DOHH2 (cell line): ENCODE results near the gene CDK3.

Experiments used
- H3F3A ChIP-seq: fragments of 200-600 bp; sonication (generic), shearing (Covaris generic); 2 replicates; pipeline ENCODE4 v1.6.0; 2016; ENCODE audit warnings: antibody characterized with exemption, mild to moderate bottlenecking; ENCODE audit not compliant: control insufficient read depth, insufficient read depth
- H3K27ac ChIP-seq: fragments of 200-600 bp; sonication (generic); 2 replicates; pipeline ENCODE4 v1.5.1; 2014; ENCODE audit warnings: low read depth, mild to moderate bottlenecking, low read length, moderate library complexity
- H3K27me3 ChIP-seq: fragments of 200-600 bp; sonication (generic); 2 replicates; pipeline ENCODE4 v1.6.1; 2014; ENCODE audit warnings: mild to moderate bottlenecking, low read length, mixed read lengths; ENCODE audit not compliant: control insufficient read depth
- H3K36me3 ChIP-seq: fragments of 200-600 bp; sonication (generic); 2 replicates; pipeline ENCODE4 v1.6.1; 2014; ENCODE audit warnings: mild to moderate bottlenecking, low read length, moderate library complexity, mixed read lengths; ENCODE audit not compliant: control insufficient read depth
- H3K4me1 ChIP-seq: fragments of 200-600 bp; sonication (generic); 2 replicates; pipeline ENCODE4 v1.6.1; 2014; ENCODE audit warnings: mild to moderate bottlenecking, low read length, mixed read lengths; ENCODE audit not compliant: control insufficient read depth
- H3K4me2 ChIP-seq: fragments of 200-600 bp; sonication (generic); 2 replicates; pipeline ENCODE4 v1.6.0; 2014; ENCODE audit warnings: mild to moderate bottlenecking, low read length, moderate library complexity
- H3K4me3 ChIP-seq: fragments of 200-600 bp; sonication (generic); 2 replicates; pipeline ENCODE4 v1.5.1; 2014; ENCODE audit warnings: mild to moderate bottlenecking, low read length, mixed read lengths
- H3K79me2 ChIP-seq: fragments of 200-600 bp; sonication (generic); 2 replicates; pipeline ENCODE4 v1.6.1; 2014; ENCODE audit warnings: mild to moderate bottlenecking, low read length, mixed read lengths; ENCODE audit not compliant: control insufficient read depth
- H3K9me2 ChIP-seq: fragments of 200-600 bp; sonication (generic); replicated peaks from 2 replicates; pipeline ENCODE4 v1.6.1; 2014; ENCODE audit warnings: mild to moderate bottlenecking, low read length, mixed read lengths; ENCODE audit not compliant: control insufficient read depth
- H3K9me3 ChIP-seq: fragments of 200-600 bp; sonication (generic); 2 replicates; pipeline ENCODE4 v1.6.1; 2014; ENCODE audit warnings: antibody characterized with exemption, low read length, mixed read lengths; ENCODE audit not compliant: control insufficient read depth, insufficient read depth
- H4K20me1 ChIP-seq: fragments of 200-600 bp; sonication (generic); 2 replicates; pipeline ENCODE4 v1.6.0; 2014; ENCODE audit warnings: low read depth, mild to moderate bottlenecking, antibody characterized with exemption, low read length, moderate library complexity; ENCODE audit not compliant: control insufficient read depth, insufficient read depth
- EZH2phosphoT487 ChIP-seq: fragments of 200-600 bp; sonication (generic); IDR thresholded peaks from 2 replicates; pipeline ENCODE4 v1.6.1; 2017; ENCODE audit warnings: borderline replicate concordance, mild to moderate bottlenecking, antibody characterized with exemption, low read length, moderate library complexity, mixed read lengths
- TF ChIP-seq, protein P1 (sequence below): fragments of 200-600 bp; sonication (generic); IDR thresholded peaks from one replicate; pipeline ENCODE4 v1.5.1; 2014; ENCODE audit warnings: antibody characterized with exemption, mild to moderate bottlenecking, low read depth, low read length; ENCODE audit not compliant: poor library complexity, severe bottlenecking

Gene CDK3

DNA sequence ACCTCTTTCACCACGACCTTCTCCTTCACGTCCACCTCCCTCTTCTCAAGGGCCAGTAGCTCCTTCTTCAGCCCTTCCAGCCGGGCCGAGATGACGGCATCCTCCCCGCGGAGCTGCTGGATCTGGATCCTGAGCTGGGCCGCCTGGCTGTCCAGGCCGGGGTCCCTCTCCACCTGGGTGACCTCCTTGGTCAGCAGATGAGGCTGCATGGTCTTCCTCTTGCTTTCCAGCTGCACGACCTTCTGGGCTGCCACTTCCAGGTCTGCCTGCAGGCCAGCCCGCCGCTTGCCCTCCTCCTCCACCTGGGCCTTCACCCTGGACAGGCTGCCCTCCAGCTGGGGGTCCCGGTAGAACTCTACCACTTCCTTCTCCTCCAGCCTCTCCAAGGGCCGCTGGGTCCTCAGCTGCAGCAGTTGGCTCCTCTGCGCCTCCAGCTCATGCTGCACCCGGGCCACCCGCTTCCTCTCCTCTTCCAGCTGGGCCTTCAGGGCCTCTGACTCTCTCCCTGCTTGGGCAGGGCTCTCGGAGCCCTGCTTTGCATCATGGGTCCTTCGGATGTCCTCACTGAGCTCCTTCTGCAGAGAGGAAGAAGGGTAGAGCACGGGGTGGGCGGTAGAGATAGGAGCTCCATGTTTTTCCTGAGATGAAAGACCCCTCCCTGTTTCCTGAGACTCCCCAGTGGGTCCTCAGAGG lies 9.5 kb downstream of the CDK3 start:
- Histone ChIP-seq H3K4me3 (no peak overlapping the region), H3F3A (no peaks in the 10 kb centered on the region), H3K36me3 (no peaks in the 10 kb centered on the region), H3K4me2 (no peak overlapping the region), H4K20me1 (no peaks in the 10 kb centered on the region), H3K9me2 (no peaks in the 10 kb centered on the region), H3K9me3 (no peaks in the 10 kb centered on the region), H3K27me3 (no peaks in the 10 kb centered on the region), H3K27ac (no peak overlapping the region), H3K4me1 (peaks cover 7% of the 10 kb centered on the region; the same call in 1 of the 2 replicates), H3K79me2 (no peaks in the 10 kb centered on the region)
- TF ChIP-seq EZH2phosphoT487: no peak
- TF ChIP-seq, protein P1, sequence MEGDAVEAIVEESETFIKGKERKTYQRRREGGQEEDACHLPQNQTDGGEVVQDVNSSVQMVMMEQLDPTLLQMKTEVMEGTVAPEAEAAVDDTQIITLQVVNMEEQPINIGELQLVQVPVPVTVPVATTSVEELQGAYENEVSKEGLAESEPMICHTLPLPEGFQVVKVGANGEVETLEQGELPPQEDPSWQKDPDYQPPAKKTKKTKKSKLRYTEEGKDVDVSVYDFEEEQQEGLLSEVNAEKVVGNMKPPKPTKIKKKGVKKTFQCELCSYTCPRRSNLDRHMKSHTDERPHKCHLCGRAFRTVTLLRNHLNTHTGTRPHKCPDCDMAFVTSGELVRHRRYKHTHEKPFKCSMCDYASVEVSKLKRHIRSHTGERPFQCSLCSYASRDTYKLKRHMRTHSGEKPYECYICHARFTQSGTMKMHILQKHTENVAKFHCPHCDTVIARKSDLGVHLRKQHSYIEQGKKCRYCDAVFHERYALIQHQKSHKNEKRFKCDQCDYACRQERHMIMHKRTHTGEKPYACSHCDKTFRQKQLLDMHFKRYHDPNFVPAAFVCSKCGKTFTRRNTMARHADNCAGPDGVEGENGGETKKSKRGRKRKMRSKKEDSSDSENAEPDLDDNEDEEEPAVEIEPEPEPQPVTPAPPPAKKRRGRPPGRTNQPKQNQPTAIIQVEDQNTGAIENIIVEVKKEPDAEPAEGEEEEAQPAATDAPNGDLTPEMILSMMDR: no peak

DNA sequence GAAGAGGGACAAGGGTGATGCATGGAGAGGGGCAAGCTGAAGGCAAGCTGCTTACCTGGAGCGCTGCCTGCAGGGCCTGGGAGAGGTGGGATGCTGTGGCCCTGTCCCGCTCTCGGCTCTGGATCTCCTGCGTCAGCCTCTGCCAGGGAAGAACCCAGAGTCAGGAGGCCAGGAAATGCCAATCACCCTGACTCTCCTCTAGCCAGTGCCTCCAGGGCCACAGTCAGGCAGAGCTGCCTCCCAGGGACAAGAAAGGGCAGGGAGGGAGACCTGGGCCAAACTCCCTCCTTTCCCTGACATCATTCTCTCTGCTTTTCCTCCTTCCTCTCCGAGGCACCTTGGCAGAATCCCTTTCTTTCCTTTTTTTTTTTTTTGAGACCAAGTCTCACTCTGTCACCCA lies 11.3 kb downstream of the CDK3 start:
- Histone ChIP-seq H3K4me3 (no peak overlapping the region), H3K4me1 (peaks cover 7% of the 10 kb centered on the region; the same call in 1 of the 2 replicates), H3K27ac (no peak overlapping the region), H3K36me3 (no peaks in the 10 kb centered on the region), H3K79me2 (no peaks in the 10 kb centered on the region), H3K9me3 (no peaks in the 10 kb centered on the region), H3F3A (no peaks in the 10 kb centered on the region), H3K4me2 (no peak overlapping the region), H4K20me1 (no peaks in the 10 kb centered on the region), H3K27me3 (no peaks in the 10 kb centered on the region), H3K9me2 (no peaks in the 10 kb centered on the region)
- TF ChIP-seq, protein P1: no peak
- TF ChIP-seq EZH2phosphoT487: no peak

DNA sequence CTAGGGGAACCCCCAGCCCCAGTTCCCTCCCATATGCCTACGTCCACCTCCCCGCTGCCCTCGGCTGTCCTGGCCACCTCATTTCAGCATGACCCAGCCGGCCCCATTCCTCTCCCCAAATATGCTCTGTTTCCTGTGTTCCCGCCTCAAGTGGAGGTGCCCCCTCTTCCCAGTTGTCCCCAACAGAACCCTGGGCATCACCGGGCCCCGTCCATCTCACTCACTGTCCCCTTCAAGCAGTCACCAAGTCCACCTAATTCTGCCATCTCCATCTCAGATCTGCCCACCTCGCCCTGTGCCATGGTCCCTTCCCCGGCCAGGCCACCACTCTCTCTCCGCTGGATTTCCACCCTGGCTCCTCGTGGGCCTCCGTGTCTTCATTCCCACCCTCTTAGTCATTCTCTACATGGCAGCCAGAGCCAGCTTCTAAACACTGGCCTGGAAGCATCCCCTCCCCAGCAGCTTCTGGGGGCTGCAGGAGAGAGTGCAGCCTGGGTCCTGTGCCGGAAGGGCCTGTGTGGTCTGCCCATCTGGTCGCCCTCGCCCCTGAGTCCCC lies 12.8 kb downstream of the CDK3 start:
- Histone ChIP-seq H3K9me3 (no peaks in the 10 kb centered on the region), H3K27me3 (no peaks in the 10 kb centered on the region), H3F3A (no peaks in the 10 kb centered on the region), H3K4me3 (no peak overlapping the region), H3K4me2 (no peak overlapping the region), H4K20me1 (no peaks in the 10 kb centered on the region), H3K79me2 (no peaks in the 10 kb centered on the region), H3K9me2 (no peaks in the 10 kb centered on the region), H3K27ac (no peak overlapping the region), H3K36me3 (no peaks in the 10 kb centered on the region), H3K4me1 (peaks cover 7% of the 10 kb centered on the region; the same call in 1 of the 2 replicates)
- no peak for TF ChIP-seq EZH2phosphoT487
- TF ChIP-seq, protein P1: no peak
